ENCODE data around the gene NRM.

DNA sequence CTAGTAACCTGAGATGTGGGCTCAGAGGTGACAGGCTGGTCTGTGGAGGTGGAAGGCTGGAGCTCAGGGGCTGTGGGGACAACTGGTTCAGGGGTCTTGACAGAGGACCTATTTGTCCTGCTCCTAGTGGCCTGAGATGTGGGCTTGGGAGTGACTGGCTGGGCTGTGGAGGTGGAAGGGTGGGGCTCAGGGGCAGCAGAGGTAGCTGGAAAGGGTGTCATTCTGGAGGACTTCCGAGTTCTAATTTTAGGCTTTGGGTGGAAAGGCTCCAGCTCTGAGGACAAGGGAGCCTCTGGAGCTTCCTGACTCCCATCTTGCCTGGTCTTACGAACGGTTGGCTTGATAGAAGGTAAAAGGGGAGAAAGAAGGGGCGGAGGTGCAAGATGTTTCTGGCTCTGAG, 14.8 kb upstream of the NRM start:
- TF ChIP-seq, protein P1, sequence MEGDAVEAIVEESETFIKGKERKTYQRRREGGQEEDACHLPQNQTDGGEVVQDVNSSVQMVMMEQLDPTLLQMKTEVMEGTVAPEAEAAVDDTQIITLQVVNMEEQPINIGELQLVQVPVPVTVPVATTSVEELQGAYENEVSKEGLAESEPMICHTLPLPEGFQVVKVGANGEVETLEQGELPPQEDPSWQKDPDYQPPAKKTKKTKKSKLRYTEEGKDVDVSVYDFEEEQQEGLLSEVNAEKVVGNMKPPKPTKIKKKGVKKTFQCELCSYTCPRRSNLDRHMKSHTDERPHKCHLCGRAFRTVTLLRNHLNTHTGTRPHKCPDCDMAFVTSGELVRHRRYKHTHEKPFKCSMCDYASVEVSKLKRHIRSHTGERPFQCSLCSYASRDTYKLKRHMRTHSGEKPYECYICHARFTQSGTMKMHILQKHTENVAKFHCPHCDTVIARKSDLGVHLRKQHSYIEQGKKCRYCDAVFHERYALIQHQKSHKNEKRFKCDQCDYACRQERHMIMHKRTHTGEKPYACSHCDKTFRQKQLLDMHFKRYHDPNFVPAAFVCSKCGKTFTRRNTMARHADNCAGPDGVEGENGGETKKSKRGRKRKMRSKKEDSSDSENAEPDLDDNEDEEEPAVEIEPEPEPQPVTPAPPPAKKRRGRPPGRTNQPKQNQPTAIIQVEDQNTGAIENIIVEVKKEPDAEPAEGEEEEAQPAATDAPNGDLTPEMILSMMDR (IDR thresholded peaks at IDR 0.05) = no peak
- TF ChIP-seq POLR2A (IDR thresholded peaks at IDR 0.05) = no peak
- no peak for TF ChIP-seq POLR2AphosphoS5 (IDR thresholded peaks at IDR 0.05; ENCODE audit: insufficient read depth in 1 of 2, low read depth in 1 of 2)
